Bronchial epithelial cell (primary cell): ENCODE data around the gene ISG20L2. TPM values are rescaled to one million over a fixed set of nuclear protein-coding genes. Genes with fewer than 3 reads are reported as not detected.

Source experiments
- DNase-seq: peaks from one replicate; pipeline ENCODE4 v3.0.0-alpha.2; 2010; ENCODE audit warnings: low read depth
- FAIRE-seq: peaks from 2 replicates; lab custom pipeline; 2011; peaks lifted over from hg19 to GRCh38; lab: Jason Lieb, UNC
- H3K27me3 ChIP-seq: 2 replicates; pipeline ENCODE4 v1.5.1; 2011; ENCODE audit warnings: low read length; ENCODE audit not compliant: control insufficient read depth, insufficient read depth
- H3K36me3 ChIP-seq: 2 replicates; pipeline ENCODE4 v1.5.1; 2011; ENCODE audit warnings: low read length; ENCODE audit not compliant: control insufficient read depth, insufficient read depth
- H3K4me3 ChIP-seq: 2 replicates; pipeline ENCODE4 v1.5.1; 2011; ENCODE audit warnings: mild to moderate bottlenecking, low read depth, low read length, control low read depth
- total RNA-seq: library from RNA; depleted of rRNA; stranded (reverse); fragments of >200 nt; gene quantifications from 2 replicates; pipeline ENCODE4 v1.2.1, GENCODE V29; 2014
- TF ChIP-seq, protein P1 (sequence below): IDR thresholded peaks from 2 replicates; pipeline ENCODE4 v1.5.1; 2011; ENCODE audit warnings: mild to moderate bottlenecking, moderate library complexity, low read length, control low read depth, inconsistent platforms; ENCODE audit not compliant: insufficient read depth, severe bottlenecking

The ISG20L2 gene
- total RNA-seq, 1 donor from 2014 or later = 7.9 TPM

DNA sequence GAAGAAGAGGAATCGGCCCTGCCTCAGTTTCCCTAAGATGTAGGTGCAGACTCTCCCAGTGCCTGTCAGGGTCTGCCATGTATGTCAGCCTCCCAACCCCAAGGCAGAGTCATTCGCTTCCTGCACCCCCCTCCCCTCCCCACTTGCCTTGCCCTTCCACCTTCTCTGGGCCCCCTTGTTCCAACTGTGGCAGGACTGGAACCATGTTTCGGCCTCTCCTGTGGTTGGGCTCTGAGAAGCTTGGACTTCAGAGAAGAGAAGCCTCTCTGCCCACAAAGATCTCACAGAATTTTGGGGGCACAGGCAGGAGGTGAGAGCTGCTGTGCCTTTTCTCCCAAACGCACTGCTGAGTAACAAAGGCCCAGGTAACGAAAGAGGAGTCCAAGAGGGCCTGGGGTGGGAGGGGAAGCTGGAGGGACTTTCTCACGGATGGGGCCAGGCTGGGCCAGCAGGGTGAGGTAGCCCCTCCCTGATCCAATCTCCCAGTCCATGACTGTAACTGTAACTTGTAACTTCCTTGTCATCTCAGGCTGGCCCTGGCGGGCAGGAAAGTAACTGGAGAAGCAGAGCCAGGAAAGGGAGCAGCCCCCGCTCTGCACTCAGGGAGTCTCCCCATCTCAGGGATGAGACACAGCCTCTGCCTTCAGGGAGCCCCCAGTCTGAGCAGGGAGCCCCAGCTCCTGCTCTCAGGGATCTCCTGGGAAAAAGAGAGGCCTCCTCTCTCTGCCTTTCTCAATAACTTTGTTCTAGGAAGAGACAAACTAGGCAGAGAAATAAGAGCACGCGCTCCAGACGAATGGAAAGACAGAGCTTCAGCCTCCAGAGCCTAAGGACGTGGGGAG is 34.5 kb downstream of the ISG20L2 start:
- TF ChIP-seq, protein P1, sequence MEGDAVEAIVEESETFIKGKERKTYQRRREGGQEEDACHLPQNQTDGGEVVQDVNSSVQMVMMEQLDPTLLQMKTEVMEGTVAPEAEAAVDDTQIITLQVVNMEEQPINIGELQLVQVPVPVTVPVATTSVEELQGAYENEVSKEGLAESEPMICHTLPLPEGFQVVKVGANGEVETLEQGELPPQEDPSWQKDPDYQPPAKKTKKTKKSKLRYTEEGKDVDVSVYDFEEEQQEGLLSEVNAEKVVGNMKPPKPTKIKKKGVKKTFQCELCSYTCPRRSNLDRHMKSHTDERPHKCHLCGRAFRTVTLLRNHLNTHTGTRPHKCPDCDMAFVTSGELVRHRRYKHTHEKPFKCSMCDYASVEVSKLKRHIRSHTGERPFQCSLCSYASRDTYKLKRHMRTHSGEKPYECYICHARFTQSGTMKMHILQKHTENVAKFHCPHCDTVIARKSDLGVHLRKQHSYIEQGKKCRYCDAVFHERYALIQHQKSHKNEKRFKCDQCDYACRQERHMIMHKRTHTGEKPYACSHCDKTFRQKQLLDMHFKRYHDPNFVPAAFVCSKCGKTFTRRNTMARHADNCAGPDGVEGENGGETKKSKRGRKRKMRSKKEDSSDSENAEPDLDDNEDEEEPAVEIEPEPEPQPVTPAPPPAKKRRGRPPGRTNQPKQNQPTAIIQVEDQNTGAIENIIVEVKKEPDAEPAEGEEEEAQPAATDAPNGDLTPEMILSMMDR = no peak
- Histone ChIP-seq H3K4me3 (no peak overlapping the region), H3K36me3 (peaks cover 2% of the 10 kb centered on the region), H3K27me3 (no peaks in the 10 kb centered on the region)
- DNase-seq (peak; percentile 69), FAIRE-seq (no peak)

GRCh38 chr1:156692925-156693847 is 35.4 kb downstream of the ISG20L2 start:
- FAIRE-seq (no peak), DNase-seq (peak; percentile 47)
- no peaks in the 10 kb centered on the region for H3K27me3 ChIP-seq
- TF ChIP-seq, protein P1 = no peak
- H3K36me3 ChIP-seq = no peaks in the 10 kb centered on the region
- H3K4me3 ChIP-seq = no peak overlapping the region

GRCh38 chr1:156692441-156692924 is 36.1 kb downstream of the ISG20L2 start:
- no peaks in the 10 kb centered on the region for H3K36me3 ChIP-seq
- TF ChIP-seq, protein P1 = no peak
- H3K27me3 ChIP-seq = no peaks in the 10 kb centered on the region
- FAIRE-seq (no peak), DNase-seq (no peak)
- no peak overlapping the region for H3K4me3 ChIP-seq

DNA sequence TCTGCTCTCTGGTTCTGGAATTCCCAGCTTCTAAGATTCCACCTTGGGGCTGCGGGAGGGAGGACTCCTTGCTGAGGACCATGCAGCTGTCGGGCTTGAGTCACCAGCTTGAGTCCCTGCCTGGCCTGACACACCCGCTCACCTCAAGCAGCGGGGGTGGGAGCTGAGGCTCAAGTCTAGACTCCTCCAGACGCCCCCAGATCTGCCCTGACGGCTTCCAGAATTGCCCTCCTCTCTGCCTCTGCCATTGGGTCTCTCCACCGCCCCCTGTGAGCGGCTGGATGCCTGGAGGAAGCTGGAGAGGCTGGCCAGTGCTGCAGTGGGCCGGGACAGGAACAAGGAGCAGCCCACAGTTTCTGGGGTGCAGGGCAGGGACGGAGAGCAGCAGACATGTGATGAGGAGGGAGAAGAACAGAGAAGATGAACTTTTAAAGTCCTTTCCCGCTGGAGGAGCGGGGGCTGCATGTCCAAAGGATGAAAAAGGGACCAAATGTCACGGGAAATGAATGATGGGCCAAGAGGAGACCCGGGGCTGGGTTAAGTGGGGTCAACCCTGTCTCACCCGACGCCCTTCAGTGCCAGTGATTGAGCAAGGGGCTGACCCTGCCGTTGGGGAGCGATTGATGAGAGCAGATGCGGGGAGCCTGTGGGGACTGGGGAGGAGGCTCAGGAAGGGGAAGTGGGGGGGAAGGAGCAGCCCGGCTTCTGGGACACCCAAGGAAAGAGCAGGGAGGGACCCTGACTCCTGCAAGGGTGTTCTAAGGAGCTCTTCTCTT is 36.7 kb downstream of the ISG20L2 start:
- no peaks in the 10 kb centered on the region for H3K36me3 ChIP-seq
- no peak overlapping the region for H3K4me3 ChIP-seq
- TF ChIP-seq, protein P1 = no peak
- FAIRE-seq (no peak), DNase-seq (peak; percentile 95)
- H3K27me3 ChIP-seq = no peaks in the 10 kb centered on the region

DNA sequence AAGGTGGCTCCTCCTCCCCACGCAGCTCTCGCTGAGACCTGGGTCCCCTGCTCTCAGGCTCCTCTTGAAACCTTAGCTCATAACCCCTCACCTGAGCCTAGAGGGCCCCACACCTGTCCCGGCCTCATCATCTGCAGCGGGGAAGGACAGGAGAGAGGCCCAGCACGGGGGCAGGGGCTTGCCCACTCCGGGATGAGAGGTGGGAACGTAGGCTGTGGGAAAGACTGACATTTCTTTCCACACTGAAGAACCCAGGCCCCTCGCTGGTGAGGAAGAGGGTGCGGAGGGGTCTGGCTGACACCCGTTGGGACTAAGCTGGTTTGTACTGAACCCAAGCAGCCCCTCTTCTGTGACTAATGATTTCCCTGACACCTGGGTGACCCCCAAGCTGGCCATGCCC is 37.4 kb downstream of the ISG20L2 start:
- no peak for FAIRE-seq

More for the DNA sequence above, 37.4 kb downstream of the ISG20L2 start:
- TF ChIP-seq, protein P1 = no peak
- Histone ChIP-seq H3K36me3 (no peaks in the 10 kb centered on the region), H3K27me3 (no peaks in the 10 kb centered on the region), H3K4me3 (no peak overlapping the region)
- DNase-seq = no peak
